Hippocampal formation (tissue), 2 donors: ENCODE data around the gene FAAP24.
"Not testable (repeated sequence)": the region's sequence is repeated elsewhere in the genome, so short reads cannot be mapped to it uniquely, and the experiment has no call there.

ENCODE experiments used
- DNase-seq, 2 donors: peaks; one replicate each; lab custom pipeline; 2025; lab: John Stamatoyannopoulos, UW

FAAP24 gene

DNA sequence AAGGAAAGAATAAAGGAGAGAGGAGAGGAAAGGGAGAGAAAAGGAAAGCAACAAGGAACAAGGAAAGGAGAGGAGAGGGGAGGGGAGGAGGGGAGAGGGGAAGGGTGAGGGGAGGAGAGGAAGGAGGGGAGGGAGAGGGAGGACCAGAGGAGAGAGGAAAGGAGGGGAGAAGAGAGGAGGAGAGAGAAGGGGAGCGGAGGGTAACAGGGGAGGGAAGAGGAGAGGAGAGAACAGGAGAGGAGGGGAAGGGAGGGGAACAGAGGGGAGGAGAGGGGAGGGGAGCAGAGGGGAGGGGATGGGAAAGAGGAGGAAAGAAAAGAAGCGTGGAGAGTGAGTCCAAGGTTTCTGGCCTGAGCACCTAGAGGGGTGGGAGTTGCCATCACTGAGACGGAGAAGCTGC lies 26.7 kb downstream of the FAAP24 start:
- no peak for DNase-seq

GRCh38 chr19:33000510-33000909 lies 28.5 kb downstream of the FAAP24 start:
- DNase-seq, result no peak

- no peak for DNase-seq
Measured at GRCh38 chr19:33000910-33001309, 28.9 kb downstream of the FAAP24 start.

- peak in 1 of 2 donors; percentile 1 for DNase-seq
Measured at GRCh38 chr19:33002126-33002865, 30.3 kb downstream of the FAAP24 start.

DNA sequence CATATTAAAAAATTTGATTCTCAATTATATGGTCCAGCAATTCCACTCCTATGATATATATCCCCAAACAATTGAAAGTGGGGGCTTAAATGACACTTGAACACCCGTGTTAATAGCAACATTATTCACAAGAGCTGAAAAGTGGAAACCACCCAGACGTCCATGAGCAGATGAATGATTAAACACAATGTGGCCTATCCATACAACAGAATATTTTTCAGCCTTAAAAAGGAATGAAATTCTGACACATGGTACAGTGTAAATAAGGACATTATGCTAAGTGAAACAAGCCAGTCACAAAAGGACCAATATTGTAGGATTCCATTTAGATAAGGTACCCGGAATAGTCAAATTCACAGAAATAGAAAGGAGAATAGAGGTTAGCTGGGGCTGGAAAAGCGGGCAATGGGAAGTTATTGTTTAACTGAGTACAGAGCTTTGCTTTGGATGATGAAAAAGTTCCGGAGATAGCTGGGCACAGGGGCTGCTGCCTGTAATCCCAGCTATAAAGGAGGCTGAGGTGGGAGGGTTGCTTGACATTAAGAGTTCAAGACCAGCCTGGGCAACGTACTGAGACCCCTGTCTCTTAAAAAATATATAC lies 31.5 kb downstream of the FAAP24 start:
- DNase-seq, result not testable (repeated sequence)

- DNase-seq, result no peak
Measured at GRCh38 chr19:33005440-33005839, 33.4 kb downstream of the FAAP24 start.

- DNase-seq, result no peak
Measured at GRCh38 chr19:33008738-33009137, 36.7 kb downstream of the FAAP24 start.

DNA sequence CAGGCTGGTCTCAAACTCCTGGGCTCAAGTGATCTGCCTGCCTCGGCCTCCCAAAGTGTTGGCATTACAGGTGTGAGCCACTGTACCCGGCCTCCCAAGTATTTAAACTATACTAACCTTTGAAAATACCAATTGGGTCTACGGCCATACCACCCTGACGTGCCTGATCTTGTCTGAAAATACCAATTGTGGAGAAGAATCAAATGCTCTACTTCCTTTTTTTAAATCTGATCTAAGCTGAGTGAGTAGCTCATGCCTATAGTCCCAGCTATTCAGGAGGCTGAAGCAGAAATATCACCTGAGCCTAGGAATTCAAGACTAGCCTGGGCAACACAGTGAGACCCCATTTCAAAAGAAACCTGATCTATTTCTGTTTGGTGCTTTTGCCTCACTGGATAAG lies 38.8 kb downstream of the FAAP24 start:
- not testable (repeated sequence) for DNase-seq

DNA sequence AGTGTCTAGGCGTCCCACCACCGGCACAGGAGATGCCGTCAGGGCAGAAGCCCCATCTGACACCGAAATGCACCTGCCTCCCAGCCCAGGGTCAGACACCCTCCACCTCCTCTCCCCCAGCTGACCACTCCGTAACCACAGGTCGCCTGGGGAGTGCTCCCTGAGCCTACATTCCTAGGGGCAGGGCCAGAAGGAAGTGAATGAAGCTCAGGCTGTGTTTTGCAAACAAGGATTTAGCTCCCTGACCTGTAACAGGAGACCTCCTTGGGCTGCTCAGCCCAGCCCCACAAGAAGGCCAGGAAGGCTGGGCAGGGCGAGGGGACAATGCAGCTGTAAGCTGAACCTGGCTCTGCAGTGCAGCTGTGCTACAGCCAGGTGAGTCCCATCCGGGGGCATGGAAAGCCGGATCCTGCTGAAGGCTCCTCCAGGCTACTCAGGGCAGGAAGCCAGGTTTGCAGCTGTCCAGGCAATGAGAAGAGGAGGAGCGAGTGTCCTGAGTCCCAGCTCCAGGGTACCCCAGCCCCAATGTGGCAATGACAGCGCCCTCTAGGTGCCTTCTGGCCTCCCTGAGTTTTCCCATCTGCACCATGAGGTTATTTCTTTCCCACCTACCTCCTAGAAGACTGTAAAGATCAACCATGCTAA lies 50.6 kb downstream of the FAAP24 start:
- DNase-seq, result no peak

DNA sequence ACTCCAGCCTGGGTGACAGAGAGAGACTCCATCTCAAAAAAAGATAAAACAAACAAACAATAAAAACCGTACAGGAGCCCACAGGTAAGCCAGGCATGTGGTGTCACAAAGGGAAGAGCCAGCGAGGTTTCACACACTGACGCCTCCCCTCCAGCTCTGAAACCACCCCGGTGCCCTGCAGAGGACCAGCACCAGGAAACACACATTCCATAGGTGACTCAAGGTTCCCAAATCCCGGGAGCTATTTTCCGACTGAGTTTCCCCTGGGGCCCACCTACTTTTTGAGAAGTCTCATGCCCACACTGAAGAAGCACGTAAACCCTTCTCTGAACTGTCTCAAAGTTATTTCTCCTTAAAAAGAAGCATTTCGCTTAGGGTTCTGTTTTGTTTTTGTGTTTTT lies 52.4 kb downstream of the FAAP24 start:
- DNase-seq, result no peak

DNA sequence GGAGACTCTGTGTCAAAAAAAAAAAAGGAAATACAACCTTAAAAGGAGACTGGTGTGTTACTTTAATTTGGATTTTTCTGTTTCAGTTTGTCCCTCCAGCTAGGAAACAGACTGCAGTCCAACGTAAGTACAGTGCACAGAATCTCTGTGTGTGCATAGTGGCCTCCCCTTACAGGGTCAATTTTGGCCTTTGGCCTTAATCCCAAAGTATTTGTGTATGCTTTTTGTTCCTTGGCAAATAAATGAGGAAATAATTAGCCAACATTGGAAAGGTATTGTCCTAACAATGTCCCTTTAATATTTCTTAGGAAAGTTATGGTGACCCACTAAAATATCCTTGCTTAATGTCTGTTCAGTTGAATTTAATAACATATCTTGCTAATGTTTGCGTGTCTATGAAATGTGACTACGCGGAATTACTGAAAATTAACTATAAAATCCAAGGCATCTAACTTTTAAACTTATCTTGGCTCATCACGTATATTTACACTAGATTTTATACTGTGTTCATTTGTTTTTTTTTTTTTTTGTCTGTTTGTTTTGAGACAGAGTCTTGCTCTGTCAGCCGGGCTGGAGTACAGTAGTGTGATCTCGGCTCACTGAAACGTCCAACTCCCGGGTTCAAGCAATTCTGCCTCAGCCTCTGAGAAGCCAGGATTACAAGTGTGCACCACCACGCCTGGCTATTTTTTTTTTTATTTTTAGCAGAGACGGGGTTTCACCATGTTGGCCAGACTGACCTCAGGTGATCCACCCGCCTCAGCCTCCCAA lies 53.6 kb downstream of the FAAP24 start:
- DNase-seq, result not testable (repeated sequence)

DNA sequence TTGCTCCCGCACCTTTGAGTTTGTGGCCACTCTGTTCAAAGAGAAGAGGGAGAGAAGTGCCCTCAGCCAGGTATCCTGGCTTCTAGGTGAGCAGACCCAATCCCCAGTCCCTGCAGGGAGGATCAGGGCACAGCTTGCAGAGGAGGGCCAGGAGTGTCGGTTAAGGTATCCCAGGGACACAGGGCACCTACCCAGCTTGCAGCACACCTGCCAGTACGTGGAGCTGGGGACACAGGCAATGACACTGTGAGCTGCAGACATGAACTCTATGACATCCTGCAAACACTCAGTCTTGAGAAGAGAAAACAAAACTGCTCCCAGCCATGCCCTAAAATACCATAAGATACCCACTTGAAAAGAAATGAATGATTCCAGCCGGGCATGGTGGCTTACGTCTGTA lies 54.6 kb downstream of the FAAP24 start:
- not testable (repeated sequence) for DNase-seq
